ENCODE data around the gene MRPL49.
A peak's percentile ranks its signal among the peaks of the same experiment; 100 is the strongest.

Gene MRPL49

GRCh38 chr11:65157336-65157735 is 35.2 kb downstream of the MRPL49 start:
- no peak overlapping the region for H3K4me3 ChIP-seq (replicated peaks in 1 of 2; ENCODE audit: low read depth in 2 of 2, low read length in 2 of 2)
- DNase-seq (ENCODE audit: low read depth in 2 of 2), result no peak
- TF ChIP-seq, protein P1, sequence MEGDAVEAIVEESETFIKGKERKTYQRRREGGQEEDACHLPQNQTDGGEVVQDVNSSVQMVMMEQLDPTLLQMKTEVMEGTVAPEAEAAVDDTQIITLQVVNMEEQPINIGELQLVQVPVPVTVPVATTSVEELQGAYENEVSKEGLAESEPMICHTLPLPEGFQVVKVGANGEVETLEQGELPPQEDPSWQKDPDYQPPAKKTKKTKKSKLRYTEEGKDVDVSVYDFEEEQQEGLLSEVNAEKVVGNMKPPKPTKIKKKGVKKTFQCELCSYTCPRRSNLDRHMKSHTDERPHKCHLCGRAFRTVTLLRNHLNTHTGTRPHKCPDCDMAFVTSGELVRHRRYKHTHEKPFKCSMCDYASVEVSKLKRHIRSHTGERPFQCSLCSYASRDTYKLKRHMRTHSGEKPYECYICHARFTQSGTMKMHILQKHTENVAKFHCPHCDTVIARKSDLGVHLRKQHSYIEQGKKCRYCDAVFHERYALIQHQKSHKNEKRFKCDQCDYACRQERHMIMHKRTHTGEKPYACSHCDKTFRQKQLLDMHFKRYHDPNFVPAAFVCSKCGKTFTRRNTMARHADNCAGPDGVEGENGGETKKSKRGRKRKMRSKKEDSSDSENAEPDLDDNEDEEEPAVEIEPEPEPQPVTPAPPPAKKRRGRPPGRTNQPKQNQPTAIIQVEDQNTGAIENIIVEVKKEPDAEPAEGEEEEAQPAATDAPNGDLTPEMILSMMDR (IDR thresholded peaks at IDR 0.05; ENCODE audit: low read depth, low read length), result no peak

DNA sequence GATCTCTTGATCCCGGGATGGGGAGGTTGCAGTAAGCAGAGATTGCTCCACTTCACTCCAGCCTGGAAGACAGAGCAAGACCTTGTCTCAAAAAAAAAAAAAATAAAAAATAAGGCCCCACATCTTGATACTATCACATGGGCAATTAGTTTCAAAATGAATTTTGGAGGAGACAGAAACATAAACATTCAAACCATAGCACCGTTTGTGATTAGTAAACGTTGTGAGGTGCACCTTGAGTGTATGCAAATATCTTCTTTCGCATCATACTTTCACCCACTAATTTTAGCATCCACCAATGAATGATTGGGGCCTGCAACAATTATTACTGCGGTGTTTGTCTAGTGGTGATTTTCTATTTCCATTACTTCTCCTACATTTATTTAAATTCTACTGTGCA is 36.9 kb downstream of the MRPL49 start:
- TF ChIP-seq, protein P1 (IDR thresholded peaks at IDR 0.05; ENCODE audit: low read depth, low read length), result no peak
- no peak overlapping the region for H3K4me3 ChIP-seq (replicated peaks in 1 of 2; ENCODE audit: low read depth in 2 of 2, low read length in 2 of 2)
- DNase-seq (ENCODE audit: low read depth in 2 of 2), result no peak

DNA sequence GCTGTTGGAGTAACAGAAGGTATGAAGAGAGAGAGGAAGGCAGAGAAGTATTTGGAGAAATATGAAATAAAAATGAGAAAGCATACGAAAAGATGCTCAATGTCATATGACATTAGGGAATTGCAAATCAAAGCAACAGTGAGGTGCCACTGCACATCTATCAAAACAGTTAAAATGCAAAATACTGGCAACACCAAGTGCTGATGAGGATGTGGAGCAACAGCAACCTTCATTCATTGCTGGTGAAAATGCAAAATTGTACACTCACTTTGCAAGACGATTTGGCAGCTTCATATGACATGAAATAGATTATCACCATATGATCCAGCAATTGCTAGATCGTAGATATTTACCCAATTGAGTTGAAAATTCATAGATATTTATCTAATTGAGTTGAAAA is 38.5 kb downstream of the MRPL49 start:
- TF ChIP-seq, protein P1 (IDR thresholded peaks at IDR 0.05; ENCODE audit: low read depth, low read length), result no peak
- no peak for DNase-seq (ENCODE audit: low read depth in 2 of 2)
- no peak overlapping the region for H3K4me3 ChIP-seq (replicated peaks in 1 of 2; ENCODE audit: low read depth in 2 of 2, low read length in 2 of 2)

GRCh38 chr11:65163684-65164083 is 41.6 kb downstream of the MRPL49 start:
- DNase-seq (ENCODE audit: low read depth in 2 of 2), result no peak
- H3K4me3 ChIP-seq (replicated peaks in 1 of 2; ENCODE audit: low read depth in 2 of 2, low read length in 2 of 2), result no peak overlapping the region
- TF ChIP-seq, protein P1 (IDR thresholded peaks at IDR 0.05; ENCODE audit: low read depth, low read length), result no peak

DNA sequence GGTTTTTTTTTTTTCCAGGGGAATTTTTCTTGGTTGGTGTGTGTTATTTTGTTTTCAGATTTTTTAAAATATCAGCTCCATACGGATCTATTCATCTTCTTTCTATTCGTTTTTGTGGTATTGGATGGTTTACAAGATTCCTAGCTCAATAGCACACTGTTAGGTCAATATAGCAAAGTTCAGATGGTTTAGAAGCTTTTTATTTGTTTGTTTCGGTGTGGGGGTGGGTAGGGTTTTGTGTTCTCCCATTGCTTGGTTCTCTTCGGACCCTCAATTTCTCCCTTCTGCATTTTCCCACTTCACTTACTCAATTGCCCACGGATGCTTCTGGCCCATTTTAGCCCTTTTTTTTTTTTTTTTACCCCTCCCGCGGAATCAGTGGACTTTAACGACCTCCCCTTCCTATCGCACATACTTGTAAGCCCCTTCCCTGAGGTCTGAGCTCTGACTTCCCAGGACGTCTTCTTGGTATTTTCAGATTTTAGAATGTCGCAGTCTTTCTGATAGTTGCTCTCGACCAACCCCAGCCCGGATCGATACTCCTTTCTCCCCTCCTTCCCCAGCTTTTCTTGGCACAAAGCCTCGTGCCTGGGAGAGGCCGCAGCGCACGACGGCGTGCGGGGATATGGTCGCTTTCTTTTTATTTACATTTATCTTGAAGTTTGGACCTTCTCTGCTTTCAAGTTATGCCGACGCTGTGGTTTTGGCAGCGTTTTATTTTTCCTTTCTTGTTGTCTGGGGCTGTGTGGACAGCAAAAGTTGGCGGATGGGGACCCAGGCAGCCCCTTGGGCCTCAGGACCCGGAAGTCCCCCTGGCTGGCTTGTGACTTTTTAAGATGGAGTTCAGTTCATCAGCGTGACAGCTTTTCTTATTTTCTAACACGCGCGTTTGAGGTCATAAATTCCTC is 43.5 kb downstream of the MRPL49 start:
- H3K4me3 ChIP-seq (replicated peaks in 1 of 2; ENCODE audit: low read depth in 2 of 2, low read length in 2 of 2), result no peak overlapping the region
- DNase-seq (ENCODE audit: low read depth in 2 of 2), result peak in 1 of 2 donors; percentile 9
- TF ChIP-seq, protein P1 (IDR thresholded peaks at IDR 0.05; ENCODE audit: low read depth, low read length), result no peak

DNA sequence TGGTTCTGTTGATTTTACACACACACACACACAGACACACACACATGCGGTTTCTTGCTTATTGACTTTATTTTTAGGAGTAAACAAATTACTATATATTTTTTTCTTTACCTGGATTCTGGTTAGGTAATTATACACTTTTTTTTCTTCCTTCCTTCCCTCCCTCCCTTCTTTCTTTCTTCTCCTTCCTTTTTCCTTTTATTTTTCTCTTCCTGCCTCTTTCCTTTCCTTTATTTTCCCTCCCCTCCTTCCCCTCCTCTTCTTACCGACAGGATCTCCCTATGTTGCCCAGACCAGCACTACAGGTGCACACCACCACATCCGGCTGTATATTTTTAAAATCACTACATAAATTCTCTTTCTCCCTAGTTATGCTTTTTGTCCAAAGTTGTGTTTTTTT is 44.8 kb downstream of the MRPL49 start:
- TF ChIP-seq, protein P1 (IDR thresholded peaks at IDR 0.05; ENCODE audit: low read depth, low read length), result no peak
- DNase-seq (ENCODE audit: low read depth in 2 of 2), result no peak
- H3K4me3 ChIP-seq (replicated peaks in 1 of 2; ENCODE audit: low read depth in 2 of 2, low read length in 2 of 2), result no peak overlapping the region

All from cardiac fibroblast (primary cell).